Aorta (tissue), 5 donors: ENCODE measurements around the gene TMEM131. TPM values are rescaled to one million over a fixed set of nuclear protein-coding genes. Genes with fewer than 3 reads are reported as not detected.

Experiments used
- ATAC-seq: fragments of 200-7000 bp; cut with Tn5 transposase; one replicate; pipeline ENCODE4 v1.9.1; 2022; ENCODE audit warnings: moderate library complexity; ENCODE audit not compliant: low FRiP score
- DNase-seq, 2 donors: peaks; one replicate each; pipeline ENCODE4 v3.0.0-alpha.2; 2020
- H3K27ac ChIP-seq, 2 donors: one replicate each; pipeline ENCODE4 v1.5.1; 2013; ENCODE audit warnings: low read length in 2 of 2, mild to moderate bottlenecking in 2 of 2, moderate library complexity in 2 of 2, control low read depth in 1 of 2, inconsistent platforms in 1 of 2, low read depth in 1 of 2
- H3K27me3 ChIP-seq, 2 donors: one replicate each; pipeline ENCODE4 v1.6.1; 2013; ENCODE audit warnings: control low read depth in 1 of 2, low read length in 1 of 2, mild to moderate bottlenecking in 1 of 2, moderate library complexity in 1 of 2; ENCODE audit not compliant: insufficient read depth in 2 of 2, control insufficient read depth in 1 of 2
- H3K36me3 ChIP-seq, 2 donors: one replicate each; pipeline ENCODE4 v1.6.1; 2013; ENCODE audit warnings: control low read depth in 1 of 2, low read length in 1 of 2, mild to moderate bottlenecking in 1 of 2; ENCODE audit not compliant: insufficient read depth in 2 of 2, control insufficient read depth in 1 of 2
- H3K4me1 ChIP-seq, 2 donors: one replicate each; pipeline ENCODE4 v1.6.1; 2013; ENCODE audit warnings: low read length in 2 of 2, control low read depth in 1 of 2, mild to moderate bottlenecking in 1 of 2, moderate library complexity in 1 of 2; ENCODE audit not compliant: insufficient read depth in 2 of 2, control insufficient read depth in 1 of 2
- H3K4me3 ChIP-seq, 2 donors: one replicate each; pipeline ENCODE4 v1.5.1; 2013; ENCODE audit warnings: low read length in 2 of 2, control low read depth in 1 of 2, mild to moderate bottlenecking in 1 of 2
- H3K9me3 ChIP-seq: one replicate; pipeline ENCODE4 v1.6.1; 2013; ENCODE audit warnings: mild to moderate bottlenecking, low read length; ENCODE audit not compliant: control insufficient read depth
- WGBS, 2 donors: extraction: QIAGEN DNeasy Blood & Tissue Kit; methylation state at CpG; one replicate each; pipeline ENCODE4 v1.1.7; 2013; 5-methylcytosine and 5-hydroxymethylcytosine counted together
- intact Hi-C, 2 donors: fragments of 100-400 bp; cut with DNase I; formaldehyde crosslinking; loops; one replicate each; pipeline versions ENCODE4 v1.14.2 to v1.15.0; 2022
- polyA plus RNA-seq, 2 donors: library from polyadenylated mRNA; stranded (reverse); fragments of 200-250 nt; gene quantifications; one replicate each; pipeline ENCODE4 v1.2.3, GENCODE V29; 2013
- total RNA-seq, 2 donors: library from RNA; stranded (reverse); fragmentation: NEBNext Ultra II Directional; extraction: Animal tissue kit (Norgen Biotek cat#: 25700); gene quantifications; one replicate each; pipeline ENCODE4 v1.2.1, GENCODE V29; 2021
- donor health status: healthy with polysubstance abuse.
- donor health status: Bipolar disorder and iron deficiency.
- donor health status: DM: no; HTN: no; CAD: no.
- donor health status: DM: no; HTN: no; CAD: no.
- donor health status: DM: yes; HTN: yes; CAD: no.

Gene TMEM131
- total and polyA plus RNA-seq, 4 donors = 6.8 to 42.5 (median 25.7) TPM

DNA sequence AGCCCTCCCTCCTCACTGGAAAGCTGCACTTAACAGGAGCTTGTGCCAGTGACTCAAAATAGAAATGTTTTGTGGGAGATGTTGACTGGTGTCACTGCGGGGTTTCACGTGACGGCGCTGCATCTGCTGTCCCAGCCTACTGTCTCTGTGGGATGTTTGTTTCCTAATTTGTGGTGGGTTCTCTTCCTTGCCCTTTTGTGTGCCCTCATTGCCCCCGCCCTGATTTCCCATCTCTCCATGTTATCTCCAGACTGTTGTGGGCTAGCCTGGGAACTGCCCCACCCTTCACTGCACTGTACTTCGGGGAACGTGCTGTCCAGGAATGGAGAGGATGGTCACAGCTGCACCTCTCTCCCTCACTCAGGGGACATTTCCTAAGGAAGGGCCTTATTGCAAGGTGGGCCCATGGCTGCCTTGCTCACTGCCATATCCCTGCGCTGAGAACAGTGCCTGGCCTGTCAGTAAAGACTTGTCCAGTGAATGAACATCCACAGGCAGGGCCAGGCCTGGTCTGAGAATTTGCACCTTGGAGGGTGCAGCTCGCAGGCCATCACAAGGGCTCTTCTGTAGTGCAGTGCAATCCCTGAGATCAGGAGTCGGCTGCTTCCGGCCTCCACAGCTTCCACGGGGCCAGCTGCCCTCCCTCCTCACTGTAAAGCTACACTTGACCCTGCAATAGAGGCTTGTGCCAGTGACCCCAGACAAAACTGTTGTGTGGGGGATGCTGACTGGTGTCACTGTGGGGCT is 264.3 kb downstream of the TMEM131 start:
- intact Hi-C loops = no loop called here
- DNase-seq (peak in 1 of 2 donors; percentile 25), ATAC-seq (no peak)
- WGBS, 2 donors = 87 to 89% methylated on average over 12 of the region's 12 CpGs
- H3K27me3 ChIP-seq = no peaks in the 10 kb centered on the region
- no peaks in the 10 kb centered on the region for H3K4me1 ChIP-seq
- no peaks in the 10 kb centered on the region for H3K36me3 ChIP-seq
- H3K9me3 ChIP-seq = peaks cover 2% of the 10 kb centered on the region
- no peak overlapping the region for H3K27ac ChIP-seq
- H3K4me3 ChIP-seq = no peak overlapping the region

GRCh38 chr2:97730245-97730644 is 265.5 kb downstream of the TMEM131 start:
- DNase-seq = no peak
- Histone ChIP-seq H3K4me1 (no peaks in the 10 kb centered on the region), H3K9me3 (peaks cover 2% of the 10 kb centered on the region), H3K27ac (no peak overlapping the region), H3K4me3 (no peak overlapping the region), H3K36me3 (no peaks in the 10 kb centered on the region), H3K27me3 (no peaks in the 10 kb centered on the region)
- intact Hi-C loops = no loop called here
- ATAC-seq = no peak
- 83 to 86% methylated on average over 1 of the region's 1 CpG for WGBS, 2 donors

DNA sequence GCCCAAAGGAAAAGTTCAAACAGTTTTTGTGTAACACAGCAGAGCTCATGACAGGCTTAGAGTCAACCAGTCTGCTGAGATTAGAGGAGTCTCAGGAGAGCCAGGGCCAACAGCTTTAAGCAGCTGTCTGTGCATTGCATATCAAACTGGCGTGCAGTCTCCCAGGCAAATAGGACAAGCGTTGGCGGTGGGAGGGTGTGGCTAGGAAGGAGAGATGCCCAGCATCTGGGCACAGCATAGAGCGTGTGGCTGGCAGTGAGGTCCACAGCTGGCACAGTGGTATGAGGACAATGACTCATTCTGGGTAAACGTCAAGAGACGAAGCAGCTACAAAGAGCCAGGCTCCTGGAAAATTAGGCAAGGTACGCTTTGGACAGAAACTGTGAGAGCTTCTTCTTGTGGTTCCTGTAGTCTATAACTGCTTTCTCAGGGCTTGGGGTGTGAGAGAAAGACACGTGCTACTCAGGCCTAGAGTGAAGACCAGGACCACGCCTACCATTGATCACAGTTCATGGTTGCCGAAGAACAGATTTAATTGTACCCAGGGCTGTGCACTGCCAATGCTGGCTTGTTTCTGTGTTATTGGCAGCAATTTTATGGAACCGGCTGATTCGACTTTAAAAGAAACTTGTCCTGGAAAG is 267.5 kb downstream of the TMEM131 start:
- Histone ChIP-seq H3K9me3 (peaks cover 2% of the 10 kb centered on the region), H3K4me3 (no peak overlapping the region), H3K27ac (no peak overlapping the region), H3K36me3 (no peaks in the 10 kb centered on the region), H3K27me3 (no peaks in the 10 kb centered on the region), H3K4me1 (no peaks in the 10 kb centered on the region)
- no peak for ATAC-seq
- WGBS, 2 donors = 13 to 19% methylated on average over 12 of the region's 12 CpGs
- intact Hi-C loops = no loop called here
- no peak for DNase-seq

GRCh38 chr2:97727296-97727695 is 268.5 kb downstream of the TMEM131 start:
- Histone ChIP-seq H3K27me3 (no peaks in the 10 kb centered on the region), H3K9me3 (peaks cover 2% of the 10 kb centered on the region), H3K4me1 (no peaks in the 10 kb centered on the region), H3K27ac (no peak overlapping the region), H3K36me3 (no peaks in the 10 kb centered on the region), H3K4me3 (no peak overlapping the region)
- peak in 1 of 2 donors; percentile 12 for DNase-seq
- WGBS, 2 donors = 96 to 97% methylated on average over 7 of the region's 7 CpGs
- no peak for ATAC-seq
- intact Hi-C loops = no loop called here

- DNase-seq = peak in 1 of 2 donors; percentile 23
Measured at GRCh38 chr2:97726261-97727064, 269.3 kb downstream of the TMEM131 start.

GRCh38 chr2:97724946-97725688 is 270.6 kb downstream of the TMEM131 start:
- Histone ChIP-seq H3K4me3 (no peak overlapping the region), H3K27me3 (no peaks in the 10 kb centered on the region), H3K27ac (no peak overlapping the region), H3K4me1 (no peaks in the 10 kb centered on the region), H3K36me3 (no peaks in the 10 kb centered on the region), H3K9me3 (peaks cover under 1% of the 10 kb centered on the region)
- intact Hi-C loops = no loop called here
- ATAC-seq (no peak), DNase-seq (peak in 1 of 2 donors; percentile 55)
- 89 to 91% methylated on average over 29 to 31 of the region's 31 CpGs for WGBS, 2 donors

More at GRCh38 chr2:97726261-97727064, 269.3 kb downstream of the TMEM131 start:
- Histone ChIP-seq H3K27ac (no peak overlapping the region), H3K4me3 (no peak overlapping the region), H3K36me3 (no peaks in the 10 kb centered on the region), H3K9me3 (peaks cover 2% of the 10 kb centered on the region), H3K4me1 (no peaks in the 10 kb centered on the region), H3K27me3 (no peaks in the 10 kb centered on the region)
- 62 to 89% methylated on average over 4 of the region's 4 CpGs for WGBS, 2 donors
- intact Hi-C loops = no loop called here
- ATAC-seq = no peak

DNA sequence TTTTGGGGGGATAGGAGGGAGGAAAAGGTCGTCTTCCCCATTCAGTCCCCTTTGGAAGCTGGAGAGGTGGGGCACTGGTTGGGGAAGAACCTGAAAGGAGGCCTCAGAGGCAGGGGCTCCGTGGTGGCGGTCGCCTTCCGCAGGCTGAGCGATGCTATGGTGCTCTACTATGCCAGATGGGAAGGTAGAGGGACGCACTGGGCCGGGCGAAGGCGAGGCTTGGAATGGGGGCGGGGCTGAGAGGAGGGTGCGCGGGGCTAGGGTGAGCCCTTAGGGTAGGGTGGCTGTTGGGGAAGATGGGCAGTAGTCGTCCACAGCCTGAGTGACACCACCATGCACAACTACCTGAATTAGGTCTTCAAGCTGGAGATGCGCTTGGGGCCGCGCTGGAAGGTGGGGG is 271.2 kb downstream of the TMEM131 start:
- DNase-seq (peak in 1 of 2 donors; percentile 67), ATAC-seq (no peak)
- no peaks in the 10 kb centered on the region for H3K4me1 ChIP-seq
- H3K27ac ChIP-seq = no peak overlapping the region
- no peak overlapping the region for H3K4me3 ChIP-seq
- intact Hi-C loops = no loop called here
- H3K27me3 ChIP-seq = no peaks in the 10 kb centered on the region
- H3K9me3 ChIP-seq = no peaks in the 10 kb centered on the region
- 58 to 65% methylated on average over 17 of the region's 17 CpGs for WGBS, 2 donors
- H3K36me3 ChIP-seq = no peaks in the 10 kb centered on the region

GRCh38 chr2:97724073-97724410 is 271.7 kb downstream of the TMEM131 start:
- peak in 1 of 2 donors; percentile 71 for DNase-seq
- H3K4me1 ChIP-seq = no peaks in the 10 kb centered on the region
- ATAC-seq = no peak
- no peak overlapping the region for H3K27ac ChIP-seq
- no peaks in the 10 kb centered on the region for H3K36me3 ChIP-seq
- H3K4me3 ChIP-seq = no peak overlapping the region
- no peaks in the 10 kb centered on the region for H3K9me3 ChIP-seq
- intact Hi-C loops = no loop called here
- WGBS, 2 donors = 28 to 33% methylated on average over 41 of the region's 41 CpGs
- H3K27me3 ChIP-seq = no peaks in the 10 kb centered on the region
